ENCODE data around the gene INAFM2. TPM values are rescaled to one million over a fixed set of nuclear protein-coding genes. Genes with fewer than 3 reads are reported as not detected.

INAFM2 gene
- total and polyA plus RNA-seq, 9 of the 15 experiments (the other 6 are each of a cell fraction or from before 2014, with no cell fraction given) = 11.8 to 43.1 (median 27.2) TPM

GRCh38 chr15:40282147-40282868 is 41.2 kb upstream of the INAFM2 start (continued):
- TF ChIP-seq CREB3L1 (IDR thresholded peaks at IDR 0.05; ENCODE audit: borderline replicate concordance, low read depth) = peak; percentile 38; the same call in 1 of the 2 replicates
- no peak for TF ChIP-seq NR2C2 (CRISPR knock-in tag; IDR thresholded peaks at IDR 0.05)
- TF ChIP-seq NR2C2 (tag; IDR thresholded peaks at IDR 0.05) = peak; percentile 50; the same call in 1 of the 2 replicates
- TF ChIP-seq ZNF696 (CRISPR knock-in tag; conservative IDR thresholded peaks at IDR 0.05) = no peak
- no peak for TF ChIP-seq ZMIZ1 (IDR thresholded peaks at IDR 0.05; ENCODE audit: low read depth in 2 of 2, low read length in 2 of 2)
- TF ChIP-seq STAG1 (CRISPR knock-in tag; IDR thresholded peaks at IDR 0.05; ENCODE audit: borderline replicate concordance) = peak; percentile 63
- TF ChIP-seq TBP (optimal IDR thresholded peaks at IDR 0.05; ENCODE audit: low read depth, low read length) = no peak
- no peak for TF ChIP-seq ZFP1 (CRISPR knock-in tag; IDR thresholded peaks at IDR 0.05)
- peak; percentile 32; the same call in 1 of the 2 replicates for TF ChIP-seq PHF8 (IDR thresholded peaks at IDR 0.05; ENCODE audit: borderline replicate concordance, low read length)
- no peak for TF ChIP-seq NEUROD1 (IDR thresholded peaks at IDR 0.05; ENCODE audit: borderline replicate concordance, low read depth, low read length, partially characterized antibody)
- TF ChIP-seq MTA1 (IDR thresholded peaks at IDR 0.05; ENCODE audit: borderline replicate concordance) = no peak
- TF ChIP-seq POLR2B (IDR thresholded peaks at IDR 0.05; ENCODE audit: low read depth, partially characterized antibody) = no peak
- TF ChIP-seq TFAM (CRISPR knock-in tag; conservative IDR thresholded peaks at IDR 0.05) = no peak
- no peak for TF ChIP-seq ZNF668 (CRISPR knock-in tag; IDR thresholded peaks at IDR 0.05)
- TF ChIP-seq HOXB6 (CRISPR knock-in tag; IDR thresholded peaks at IDR 0.05; ENCODE audit: borderline replicate concordance) = no peak
- no peak for TF ChIP-seq ZNF445 (CRISPR knock-in tag; IDR thresholded peaks at IDR 0.05; ENCODE audit: low read depth)
- TF ChIP-seq RFX1 (IDR thresholded peaks at IDR 0.05) = no peak
- TF ChIP-seq ZNF444 (CRISPR knock-in tag; IDR thresholded peaks at IDR 0.05) = no peak
- TF ChIP-seq ZNF77 (CRISPR knock-in tag; IDR thresholded peaks at IDR 0.05) = no peak
- TF ChIP-seq TSHZ1 (CRISPR knock-in tag; IDR thresholded peaks at IDR 0.05) = no peak

Measured in K562 (cell line).